ENCODE results near the gene IGLON5. TPM values are rescaled to one million over a fixed set of nuclear protein-coding genes. Genes with fewer than 3 reads are reported as not detected.

IGLON5 gene
- total RNA-seq (2021): not detected in 2 replicates
- not detected for Bru-seq, nascent RNA
- BruChase-seq, experiment 1, labeled RNA remaining after a 2-hour chase: not detected
- not detected for BruChase-seq, experiment 2, labeled RNA remaining after a 6-hour chase
- long read RNA-seq: 0 reads

DNA sequence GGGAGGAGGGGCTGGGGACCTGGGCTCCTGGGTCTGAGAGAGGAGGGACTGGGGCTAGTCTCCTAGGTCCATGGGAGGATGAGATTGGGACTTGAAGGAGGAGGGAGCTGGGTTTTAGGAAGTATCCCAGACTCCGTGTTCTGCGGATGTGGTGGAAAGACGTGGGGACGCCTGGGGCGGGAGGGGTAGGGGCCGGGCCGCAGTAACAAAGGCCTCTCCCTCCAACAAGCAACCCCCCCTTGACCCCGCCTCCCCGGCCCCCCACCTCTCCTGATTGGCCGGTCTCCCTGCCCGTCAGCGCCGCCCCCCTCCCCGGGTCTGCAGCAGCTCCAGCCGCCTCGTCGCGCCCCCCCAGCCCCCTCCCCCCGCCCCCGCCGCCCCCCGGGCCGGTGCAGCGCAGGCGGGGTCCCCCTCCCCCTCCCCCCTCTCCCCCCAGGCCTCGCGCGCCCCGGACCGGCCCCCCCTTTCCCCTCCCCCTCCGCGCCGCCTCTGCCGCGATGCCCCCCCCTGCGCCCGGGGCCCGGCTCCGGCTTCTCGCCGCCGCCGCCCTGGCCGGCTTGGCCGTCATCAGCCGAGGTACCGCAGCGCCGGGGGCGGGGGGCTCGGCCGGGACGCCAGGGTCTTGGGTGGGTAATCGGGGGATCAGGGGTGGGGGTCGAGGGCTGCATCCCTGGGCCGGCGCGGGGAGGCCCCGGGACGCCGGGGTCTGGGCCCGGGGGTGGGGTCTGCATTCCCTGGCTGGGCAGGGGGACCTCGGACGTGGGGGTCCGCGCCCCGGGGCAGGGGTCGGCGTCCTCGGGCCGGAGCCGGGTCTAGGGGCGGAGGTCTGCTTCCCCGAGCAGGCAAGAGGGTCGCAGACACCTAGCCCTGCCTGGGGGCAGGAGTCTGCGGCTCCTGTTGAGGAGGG, at the start of gene IGLON5:
Gene IGLON5 (plus strand): TSS at position 294 of the 907 bp plus-strand sequence. CDS start 204 bp downstream, at position 498.
- peaks cover 63% of the 10 kb centered on the region for H3K27me3 ChIP-seq (ENCODE audit: insufficient read depth, low read depth)
- ChIA-PET POLR2A (ENCODE audit: unreplicated experiment) (no interaction called here), CTCF (no interaction called here)
- no peaks in the 10 kb centered on the region; the same call in 1 of the 2 replicates for H3K9me3 ChIP-seq (ENCODE audit: insufficient read depth, low read depth)
- no peak within 1 kb of the TSS for H3K27ac ChIP-seq
- no peak within 1 kb of the TSS for H3K4me2 ChIP-seq
- H3K36me3 ChIP-seq (ENCODE audit: low read depth): no peaks in the 10 kb centered on the region
- no TSS peak for BruUV-seq (replicated peaks)
- DNase-seq: no peak
- no peak within 1 kb of the TSS for H2AFZ ChIP-seq
- intact Hi-C loops (cut with micrococcal nuclease; ENCODE audit: unreplicated experiment): no loop called here
- H3F3A ChIP-seq (ENCODE audit: insufficient read depth, low read depth): no peaks in the 10 kb centered on the region
- no peaks in the 10 kb centered on the region for H3K79me2 ChIP-seq (ENCODE audit: low read depth)
- no peaks in the 10 kb centered on the region for H3K4me1 ChIP-seq (replicated peaks; ENCODE audit: insufficient read depth)
- no peak within 1 kb of the TSS for H3K4me3 ChIP-seq
- no peaks in the 10 kb centered on the region; the same call in 1 of the 2 replicates for H3K9me2 ChIP-seq (ENCODE audit: insufficient read depth)
- TF ChIP-seq EZH2 (IDR thresholded peaks at IDR 0.05; ENCODE audit: low read depth) (no peak), CTCF (conservative IDR thresholded peaks at IDR 0.05) (no peak)
- H4K20me1 ChIP-seq (ENCODE audit: insufficient read depth): 0 out of 2 replicates have a peak, but pooled peaks cover 5% of the 10 kb centered on the region

DNA sequence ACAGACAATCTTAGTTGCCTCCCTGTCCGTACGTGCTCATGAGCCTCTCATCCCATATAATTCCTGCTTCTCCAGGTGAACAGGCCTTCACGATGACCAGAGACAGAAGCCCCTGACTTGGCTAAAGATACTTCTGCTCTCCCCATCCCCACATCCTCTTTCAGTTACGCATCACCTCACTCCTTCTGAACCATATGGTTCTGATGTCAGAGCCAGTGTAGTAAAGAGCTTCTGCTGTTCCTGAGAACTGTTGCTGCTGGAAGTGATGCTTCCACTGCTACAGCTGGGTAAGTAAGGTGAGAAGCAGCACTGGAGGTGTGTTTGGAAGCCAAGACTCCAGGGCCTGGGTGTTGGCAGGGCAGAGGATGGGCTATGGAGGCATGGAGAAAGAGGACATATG, 47.6 kb upstream of the IGLON5 start:
- Histone ChIP-seq H3K4me1 (replicated peaks; ENCODE audit: insufficient read depth) (no peaks in the 10 kb centered on the region), H2AFZ (no peak overlapping the region), H3K4me3 (no peak overlapping the region), H3K9me2 (ENCODE audit: insufficient read depth) (no peaks in the 10 kb centered on the region), H4K20me1 (ENCODE audit: insufficient read depth) (no peaks in the 10 kb centered on the region), H3F3A (ENCODE audit: insufficient read depth, low read depth) (no peaks in the 10 kb centered on the region), H3K36me3 (ENCODE audit: low read depth) (no peaks in the 10 kb centered on the region), H3K79me2 (ENCODE audit: low read depth) (no peaks in the 10 kb centered on the region), H3K4me2 (no peak overlapping the region), H3K27me3 (ENCODE audit: insufficient read depth, low read depth) (peaks cover 92% of the 10 kb centered on the region), H3K27ac (no peak overlapping the region), H3K9me3 (ENCODE audit: insufficient read depth, low read depth) (no peaks in the 10 kb centered on the region)
- DNase-seq: no peak
- POLR2A ChIA-PET (ENCODE audit: unreplicated experiment): interaction anchor here (0.6 kb wide), 1 partner anchor 262 kb away, joined by 3 read pairs; no protein-coding TSS in a partner anchor
- BruUV-seq (replicated peaks): no TSS peak
- CTCF ChIA-PET: no interaction called here
- intact Hi-C loops (cut with micrococcal nuclease; ENCODE audit: unreplicated experiment): no loop called here
- no peak for TF ChIP-seq CTCF (conservative IDR thresholded peaks at IDR 0.05)
- no peak for TF ChIP-seq EZH2 (IDR thresholded peaks at IDR 0.05; ENCODE audit: low read depth)

- DNase-seq: no peak
- POLR2A ChIA-PET (ENCODE audit: unreplicated experiment): no interaction called here
- no peak overlapping the region for H2AFZ ChIP-seq
- H3K4me3 ChIP-seq: no peak overlapping the region
- H3F3A ChIP-seq (ENCODE audit: insufficient read depth, low read depth): no peaks in the 10 kb centered on the region
- H3K9me2 ChIP-seq (ENCODE audit: insufficient read depth): no peaks in the 10 kb centered on the region
- no peaks in the 10 kb centered on the region for H3K79me2 ChIP-seq (ENCODE audit: low read depth)
- H3K27me3 ChIP-seq (ENCODE audit: insufficient read depth, low read depth): peaks cover 92% of the 10 kb centered on the region
- intact Hi-C loops (cut with micrococcal nuclease; ENCODE audit: unreplicated experiment): no loop called here
- no TSS peak for BruUV-seq (replicated peaks)
- no peaks in the 10 kb centered on the region for H3K36me3 ChIP-seq (ENCODE audit: low read depth)
- H3K4me1 ChIP-seq (replicated peaks; ENCODE audit: insufficient read depth): no peaks in the 10 kb centered on the region
- CTCF ChIA-PET: no interaction called here
- no peak for TF ChIP-seq EZH2 (IDR thresholded peaks at IDR 0.05; ENCODE audit: low read depth)
- no peak for TF ChIP-seq CTCF (conservative IDR thresholded peaks at IDR 0.05)
- H3K27ac ChIP-seq: no peak overlapping the region
- H3K9me3 ChIP-seq (ENCODE audit: insufficient read depth, low read depth): no peaks in the 10 kb centered on the region
- no peaks in the 10 kb centered on the region for H4K20me1 ChIP-seq (ENCODE audit: insufficient read depth)
- no peak overlapping the region for H3K4me2 ChIP-seq
Observed at GRCh38 chr19:51271067-51271466, 40.4 kb upstream of the IGLON5 start.
